Upper lobe of left lung (tissue), 6 donors: ENCODE measurements around the gene CBX5. TPM values are rescaled to one million over a fixed set of nuclear protein-coding genes. Genes with fewer than 3 reads are reported as not detected.

Experiments
- ATAC-seq, 2 donors: fragments of 200-7000 bp; cut with Tn5 transposase; one replicate each; pipeline ENCODE4 v1.9.1; 2022; ENCODE audit warnings: mild to moderate bottlenecking in 2 of 2, moderate library complexity in 2 of 2; ENCODE audit not compliant: low FRiP score in 2 of 2
- DNase-seq, 2 donors: peaks; one replicate each; pipeline ENCODE4 v3.0.0-alpha.2; 2019 to 2020
- H3K27ac ChIP-seq, 4 donors: fragments of 200-600 bp; sonication (generic); one replicate each; pipeline ENCODE4 v1.5.1; 2016 to 2019
- H3K27me3 ChIP-seq, 4 donors: fragments of 200-600 bp; sonication (generic); one replicate each; pipeline ENCODE4 v1.5.1; 2017 to 2019
- H3K36me3 ChIP-seq, 4 donors: fragments of 200-600 bp; sonication (generic); one replicate each; pipeline ENCODE4 v1.5.1; 2016 to 2019
- H3K4me1 ChIP-seq, 4 donors: fragments of 200-600 bp; sonication (generic); one replicate each; pipeline ENCODE4 v1.5.1; 2018 to 2019
- H3K4me3 ChIP-seq, 4 donors: fragments of 200-600 bp; sonication (generic); one replicate each; pipeline ENCODE4 v1.5.1; 2017 to 2019; ENCODE audit warnings: mild to moderate bottlenecking in 2 of 4, moderate library complexity in 1 of 4
- H3K9me3 ChIP-seq, 4 donors: fragments of 200-600 bp; sonication (generic); one replicate each; pipeline ENCODE4 v1.5.1; 2018 to 2019
- EP300 ChIP-seq, 4 donors: sonication (generic); formaldehyde crosslinking; IDR thresholded peaks; one replicate each; pipeline ENCODE4 v1.5.1; 2017; ENCODE audit warnings: antibody characterized with exemption in 4 of 4, control low read depth in 2 of 4
- POLR2A ChIP-seq, 4 donors: fragments of 450-650 bp; IDR thresholded peaks; one replicate each; pipeline ENCODE4 v1.5.1; 2016 to 2017; ENCODE audit warnings: antibody characterized with exemption in 4 of 4, mild to moderate bottlenecking in 2 of 4
- POLR2AphosphoS5 ChIP-seq, 2 donors: sonication (generic); formaldehyde crosslinking; IDR thresholded peaks; one replicate each; pipeline ENCODE4 v1.5.1; 2017; ENCODE audit warnings: antibody characterized with exemption in 2 of 2
- WGBS, 2 donors: methylation state at CpG; one replicate each; pipeline ENCODE4 v1.1.5; 2017 to 2018; 5-methylcytosine and 5-hydroxymethylcytosine counted together
- total RNA-seq, 6 donors: library from RNA; depleted of rRNA in 4 of 6; stranded (reverse); fragments of >200 nt in 4 of 6; gene quantifications; one replicate each; pipeline versions ENCODE4 v1.1.0 to v1.2.1, GENCODE V29; 2016 to 2021
- TF ChIP-seq, protein P1 (sequence below), 6 experiments: fragments of 450-650 bp in 4 of 6; fragments of 200-600 bp in 2 of 6; sonication (generic) in 2 of 6; IDR thresholded peaks; one replicate each; pipeline ENCODE4 v1.5.1; 2016 to 2019; ENCODE audit warnings: antibody characterized with exemption in 6 of 6
- donor health status: DM: no; HTN: no; CAD: no; lungs with moderate emphysema.
- donor health status: DM: no; HTN: yes; CAD: no; lungs with severe emphysema.

The CBX5 gene
- total RNA-seq, 6 donors from 2014 or later, result 15.5 to 48.2 (median 36.1) TPM

DNA sequence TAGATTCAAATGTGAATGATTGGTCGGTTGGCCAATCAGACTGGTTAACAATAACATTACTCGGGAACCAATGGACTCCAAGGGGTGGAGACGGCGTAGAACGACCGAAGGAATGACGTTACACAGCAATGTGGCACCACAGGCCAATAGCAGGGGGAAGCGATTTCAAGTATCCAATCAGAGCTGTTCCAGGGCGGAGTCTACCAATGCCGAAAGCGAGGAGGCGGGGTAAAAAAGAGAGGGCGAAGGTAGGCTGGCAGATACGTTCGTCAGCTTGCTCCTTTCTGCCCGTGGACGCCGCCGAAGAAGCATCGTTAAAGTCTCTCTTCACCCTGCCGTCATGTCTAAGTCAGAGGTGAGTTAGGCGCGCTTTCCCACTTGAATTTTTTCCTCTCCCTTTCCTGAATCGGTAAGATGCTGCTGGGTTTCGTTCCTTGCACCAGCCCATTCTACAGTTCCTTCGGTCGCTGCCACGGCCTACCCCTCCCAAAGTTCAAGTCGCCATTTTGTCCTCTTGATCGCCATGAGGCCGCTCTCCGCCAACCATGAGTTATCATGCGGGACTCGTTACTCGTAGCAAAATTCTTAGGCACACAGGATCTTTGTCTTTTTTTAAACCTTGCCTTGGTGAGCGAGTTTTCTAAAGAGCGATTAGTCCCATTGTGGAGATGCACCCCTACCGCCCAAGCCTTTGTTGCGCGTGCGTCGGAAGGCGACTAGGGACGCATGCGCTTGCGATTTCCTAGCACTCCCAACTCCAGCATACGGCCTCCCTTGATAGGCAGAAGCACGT, 742 bp upstream of the CBX5 start, which contains the start of gene HNRNPA1:
Gene HNRNPA1, plus strand, starts transcription at position 259 of the 793 bp plus-strand sequence. Its CDS starts 82 bp downstream, at position 341.
- H3K27ac ChIP-seq, result peak within 1 kb of the TSS; percentile 92 to 95 (median 94)
- peak within 1 kb of the TSS; percentile 69 to 82 (median 76) for H3K4me3 ChIP-seq
- H3K4me1 ChIP-seq, result peaks cover 55 to 63% (median 58%) of the 10 kb centered on the region in 4 donors
- WGBS, 2 donors, result 0% methylated on average over 39 to 48 of the region's 48 CpGs
- peak; percentile 97 to 99 for TF ChIP-seq POLR2AphosphoS5 (IDR thresholded peaks at IDR 0.05)
- TF ChIP-seq EP300 (IDR thresholded peaks at IDR 0.05), result peak in 1 of 4 donors; percentile 40
- TF ChIP-seq, protein P1, sequence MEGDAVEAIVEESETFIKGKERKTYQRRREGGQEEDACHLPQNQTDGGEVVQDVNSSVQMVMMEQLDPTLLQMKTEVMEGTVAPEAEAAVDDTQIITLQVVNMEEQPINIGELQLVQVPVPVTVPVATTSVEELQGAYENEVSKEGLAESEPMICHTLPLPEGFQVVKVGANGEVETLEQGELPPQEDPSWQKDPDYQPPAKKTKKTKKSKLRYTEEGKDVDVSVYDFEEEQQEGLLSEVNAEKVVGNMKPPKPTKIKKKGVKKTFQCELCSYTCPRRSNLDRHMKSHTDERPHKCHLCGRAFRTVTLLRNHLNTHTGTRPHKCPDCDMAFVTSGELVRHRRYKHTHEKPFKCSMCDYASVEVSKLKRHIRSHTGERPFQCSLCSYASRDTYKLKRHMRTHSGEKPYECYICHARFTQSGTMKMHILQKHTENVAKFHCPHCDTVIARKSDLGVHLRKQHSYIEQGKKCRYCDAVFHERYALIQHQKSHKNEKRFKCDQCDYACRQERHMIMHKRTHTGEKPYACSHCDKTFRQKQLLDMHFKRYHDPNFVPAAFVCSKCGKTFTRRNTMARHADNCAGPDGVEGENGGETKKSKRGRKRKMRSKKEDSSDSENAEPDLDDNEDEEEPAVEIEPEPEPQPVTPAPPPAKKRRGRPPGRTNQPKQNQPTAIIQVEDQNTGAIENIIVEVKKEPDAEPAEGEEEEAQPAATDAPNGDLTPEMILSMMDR (IDR thresholded peaks at IDR 0.05), result peak in 2 of 6 experiments; percentile 9 to 16
- peak in 3 of 4 donors; percentile 97 to 99 (median 98) for TF ChIP-seq POLR2A (IDR thresholded peaks at IDR 0.05)
- DNase-seq (peak in 1 of 2 donors; percentile 97), ATAC-seq (peak; percentile 96 to 99)
- peaks cover 29 to 47% (median 30%) of the 10 kb centered on the region in 4 donors for H3K36me3 ChIP-seq
- no peaks in the 10 kb centered on the region for H3K27me3 ChIP-seq
- H3K9me3 ChIP-seq, result no peaks in the 10 kb centered on the region

DNA sequence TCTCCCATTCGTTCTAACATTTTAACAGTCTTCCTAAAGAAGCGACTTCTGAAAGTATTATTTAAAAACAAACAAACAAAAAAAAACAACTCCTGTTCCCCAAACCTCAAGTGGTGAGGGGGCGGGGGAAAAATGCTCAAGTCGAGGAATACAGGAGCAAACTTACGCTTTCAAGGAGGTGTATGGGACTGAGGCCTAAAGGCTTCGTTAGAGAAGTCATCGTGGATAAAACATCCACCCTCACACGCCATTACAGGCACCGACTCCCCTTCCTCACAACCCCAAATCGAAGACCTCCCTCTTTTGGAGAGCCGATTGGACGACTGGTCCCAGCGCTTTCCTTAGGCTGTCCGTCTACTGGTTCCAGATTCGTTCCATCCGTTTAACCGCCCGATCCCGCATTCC, 693 bp downstream of the CBX5 start:
- Histone ChIP-seq H3K9me3 (no peaks in the 10 kb centered on the region), H3K4me3 (peak overlapping the region; percentile 42 to 82 (median 72)), H3K27me3 (no peaks in the 10 kb centered on the region), H3K36me3 (peaks cover 22 to 32% (median 22%) of the 10 kb centered on the region in 4 donors), H3K27ac (peak overlapping the region; percentile 92 to 95 (median 94)), H3K4me1 (peaks cover 48 to 51% (median 50%) of the 10 kb centered on the region in 4 donors)
- ATAC-seq, result no peak
- no peak for DNase-seq
- WGBS, 2 donors, result 0 to 2% methylated on average over 19 of the region's 19 CpGs
- TF ChIP-seq, protein P1 (IDR thresholded peaks at IDR 0.05), result no peak
- TF ChIP-seq POLR2A (IDR thresholded peaks at IDR 0.05), result peak in 2 of 4 donors; percentile 14 to 76

DNA sequence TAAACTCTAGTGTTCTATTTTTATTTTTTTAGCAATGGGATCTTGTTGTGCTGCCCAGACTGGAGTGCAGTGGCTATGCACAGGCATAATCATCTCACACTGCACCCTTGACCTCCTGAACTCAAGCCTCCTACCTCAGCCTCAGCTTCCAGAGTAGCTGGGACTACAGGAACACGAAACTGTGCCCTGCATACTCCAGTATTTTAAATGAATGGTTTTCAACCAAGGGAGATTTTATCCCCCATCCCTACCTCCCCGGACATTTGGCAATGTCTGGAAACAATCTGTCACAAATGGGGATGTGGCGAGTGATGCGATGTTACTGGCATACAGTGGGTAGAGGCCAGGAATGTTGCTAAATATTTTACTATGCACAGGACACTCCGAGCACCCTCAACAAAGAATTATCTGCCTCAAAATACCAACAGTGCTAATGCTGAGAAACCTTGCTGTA, 2.1 kb downstream of the CBX5 start:
- 25 to 44% methylated on average over 5 of the region's 5 CpGs for WGBS, 2 donors
- Histone ChIP-seq H3K27ac (peak overlapping the region; percentile 9 to 95 (median 68)), H3K27me3 (no peaks in the 10 kb centered on the region), H3K4me3 (peak overlapping the region in 2 of 4 donors; percentile 69 to 82), H3K36me3 (peaks cover 8 to 29% (median 8%) of the 10 kb centered on the region in 4 donors), H3K4me1 (peaks cover 34 to 38% (median 36%) of the 10 kb centered on the region in 4 donors), H3K9me3 (no peaks in the 10 kb centered on the region)
- DNase-seq (no peak), ATAC-seq (no peak)
- TF ChIP-seq, protein P1 (IDR thresholded peaks at IDR 0.05), result no peak
- TF ChIP-seq POLR2AphosphoS5 (IDR thresholded peaks at IDR 0.05) (peak in 1 of 2 donors; percentile 54), POLR2A (IDR thresholded peaks at IDR 0.05) (no peak)

DNA sequence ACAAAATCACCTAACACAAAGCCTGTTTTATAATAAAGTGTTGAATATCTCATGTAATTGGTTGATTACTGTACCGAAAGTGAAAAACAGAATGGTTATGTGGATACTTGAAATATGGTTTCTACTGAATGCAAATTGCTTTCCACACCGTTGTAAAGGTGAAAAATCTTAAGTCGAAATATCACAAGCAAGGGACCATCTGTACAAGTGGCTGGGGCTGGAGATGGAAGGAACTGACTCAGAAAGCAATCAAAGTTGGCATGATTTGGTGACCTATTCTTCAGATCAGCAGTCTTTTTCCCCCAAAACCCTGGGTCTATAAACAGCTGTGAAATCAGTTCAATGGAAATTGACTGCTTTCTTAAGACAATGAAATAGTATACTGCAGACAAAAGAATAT, 3.6 kb downstream of the CBX5 start:
- Histone ChIP-seq H3K36me3 (peaks cover 0 to 18% (median 0%) of the 10 kb centered on the region in 4 donors), H3K27ac (no peak overlapping the region), H3K9me3 (no peaks in the 10 kb centered on the region), H3K27me3 (no peaks in the 10 kb centered on the region), H3K4me1 (peaks cover 21 to 24% (median 22%) of the 10 kb centered on the region in 4 donors), H3K4me3 (no peak overlapping the region)
- TF ChIP-seq POLR2A (IDR thresholded peaks at IDR 0.05) (no peak), EP300 (IDR thresholded peaks at IDR 0.05) (no peak), POLR2AphosphoS5 (IDR thresholded peaks at IDR 0.05) (no peak)
- 87 to 88% methylated on average over 3 of the region's 3 CpGs for WGBS, 2 donors
- DNase-seq (no peak), ATAC-seq (no peak)

DNA sequence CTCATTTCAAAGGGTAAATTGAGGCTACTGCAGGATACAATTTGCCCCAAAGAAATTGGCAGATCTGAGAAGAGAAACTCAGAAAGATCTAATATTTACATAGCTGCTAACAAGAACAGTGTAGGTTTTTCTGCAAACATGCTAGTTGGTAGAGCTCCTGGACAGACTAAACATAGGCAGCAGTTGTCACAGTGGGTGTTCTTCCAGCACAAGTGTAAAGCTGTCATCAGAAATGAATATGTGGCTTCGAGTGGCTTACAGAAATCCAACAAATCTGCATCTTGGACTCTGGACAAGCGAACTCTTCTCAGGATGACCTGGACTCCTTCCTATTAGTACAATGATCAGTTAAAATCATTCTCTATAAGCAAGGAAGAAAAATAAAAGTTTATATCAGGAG, 5.9 kb downstream of the CBX5 start:
- ATAC-seq (no peak), DNase-seq (no peak)
- Histone ChIP-seq H3K27me3 (no peaks in the 10 kb centered on the region), H3K36me3 (peaks cover 0 to 14% (median 0%) of the 10 kb centered on the region in 4 donors), H3K4me3 (no peak overlapping the region), H3K4me1 (peaks cover 19 to 24% (median 20%) of the 10 kb centered on the region in 4 donors), H3K27ac (no peak overlapping the region), H3K9me3 (no peaks in the 10 kb centered on the region)
- TF ChIP-seq POLR2A (IDR thresholded peaks at IDR 0.05) (no peak), EP300 (IDR thresholded peaks at IDR 0.05) (no peak), POLR2AphosphoS5 (IDR thresholded peaks at IDR 0.05) (no peak)
- TF ChIP-seq, protein P1 (IDR thresholded peaks at IDR 0.05), result no peak
- WGBS, 2 donors, result 71 to 84% methylated on average over 2 of the region's 2 CpGs
